Mucosa of rectum (tissue), 2 donors: ENCODE results near the gene ZNF385A.

ENCODE experiments used
- H3K27ac ChIP-seq, 2 donors: one replicate each; pipeline ENCODE4 v1.7.0; 2013; ENCODE audit warnings: inconsistent platforms in 2 of 2, low read depth in 2 of 2, low read length in 2 of 2
- H3K27me3 ChIP-seq, 2 donors: one replicate each; pipeline ENCODE4 v1.7.0; 2013; ENCODE audit warnings: low read length in 2 of 2; ENCODE audit not compliant: control insufficient read depth in 2 of 2, insufficient read depth in 2 of 2
- H3K36me3 ChIP-seq, 2 donors: one replicate each; pipeline ENCODE4 v1.7.0; 2013; ENCODE audit warnings: low read length in 2 of 2; ENCODE audit not compliant: control insufficient read depth in 2 of 2, insufficient read depth in 2 of 2
- H3K4me1 ChIP-seq, 2 donors: one replicate each; pipeline ENCODE4 v1.7.0; 2013; ENCODE audit warnings: low read length in 2 of 2, mild to moderate bottlenecking in 1 of 2; ENCODE audit not compliant: control insufficient read depth in 2 of 2, insufficient read depth in 2 of 2
- H3K4me3 ChIP-seq, 2 donors: one replicate each; pipeline ENCODE4 v1.7.0; 2013; ENCODE audit warnings: low read length in 2 of 2
- H3K9ac ChIP-seq, 2 donors: one replicate each; pipeline ENCODE4 v1.7.0; 2013; ENCODE audit warnings: low read length in 2 of 2, low read depth in 1 of 2, mild to moderate bottlenecking in 1 of 2
- H3K9me3 ChIP-seq, 2 donors: one replicate each; pipeline ENCODE4 v1.7.0; 2013; ENCODE audit warnings: low read length in 2 of 2; ENCODE audit not compliant: control insufficient read depth in 2 of 2
- donor health status: healthy.
- donor health status: Normal muscosa, but diverticular disease.

The ZNF385A gene

DNA sequence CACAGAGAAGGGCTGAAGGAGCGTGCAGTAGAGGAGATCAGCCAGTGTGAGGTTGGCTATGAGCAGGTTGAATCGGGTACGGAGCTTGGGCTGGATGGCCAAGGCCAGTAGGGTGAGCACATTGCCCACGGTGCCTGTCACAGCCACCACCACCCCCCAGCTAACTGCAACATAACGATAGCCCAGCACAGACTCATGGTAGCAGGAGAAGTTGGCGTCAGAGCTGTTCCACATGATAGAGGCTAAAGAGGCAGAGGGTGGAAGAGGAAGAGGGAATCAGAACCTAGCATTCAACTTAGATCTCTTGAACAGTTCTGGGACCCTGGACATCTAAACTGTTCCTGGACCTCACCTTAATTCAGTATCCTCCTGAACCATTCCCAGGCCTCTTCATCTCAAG is 20.9 kb downstream of the ZNF385A start:
- peaks cover 6 to 8% of the 10 kb centered on the region in 2 donors for H3K27me3 ChIP-seq
- no peaks in the 10 kb centered on the region for H3K9me3 ChIP-seq
- no peak overlapping the region for H3K4me3 ChIP-seq
- H3K4me1 ChIP-seq, result peaks cover 5 to 7% of the 10 kb centered on the region in 2 donors
- no peak overlapping the region for H3K9ac ChIP-seq
- no peak overlapping the region for H3K27ac ChIP-seq
- no peaks in the 10 kb centered on the region for H3K36me3 ChIP-seq

DNA sequence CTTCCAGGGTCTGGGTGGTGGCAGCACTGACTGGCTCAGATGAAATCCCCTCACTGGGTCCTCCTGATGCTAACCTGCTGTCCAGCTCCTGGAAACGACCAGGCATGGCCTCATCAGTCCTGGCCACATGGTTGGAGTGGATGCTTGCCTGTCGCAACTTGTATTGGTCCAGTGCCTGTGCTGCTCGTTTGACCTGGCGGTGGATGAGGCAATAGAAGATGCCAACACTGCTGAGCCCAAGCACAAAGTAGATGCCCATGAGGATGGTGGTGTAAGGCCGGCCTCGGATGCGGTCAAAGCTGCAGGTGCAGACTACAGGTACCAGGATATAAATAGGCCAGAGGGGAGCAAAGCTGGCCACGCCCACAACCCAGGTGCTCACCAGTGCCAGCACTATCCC is 21.5 kb downstream of the ZNF385A start:
- peaks cover 4 to 9% of the 10 kb centered on the region in 2 donors for H3K4me1 ChIP-seq
- H3K27me3 ChIP-seq, result peaks cover 6% of the 10 kb centered on the region in 2 donors

DNA sequence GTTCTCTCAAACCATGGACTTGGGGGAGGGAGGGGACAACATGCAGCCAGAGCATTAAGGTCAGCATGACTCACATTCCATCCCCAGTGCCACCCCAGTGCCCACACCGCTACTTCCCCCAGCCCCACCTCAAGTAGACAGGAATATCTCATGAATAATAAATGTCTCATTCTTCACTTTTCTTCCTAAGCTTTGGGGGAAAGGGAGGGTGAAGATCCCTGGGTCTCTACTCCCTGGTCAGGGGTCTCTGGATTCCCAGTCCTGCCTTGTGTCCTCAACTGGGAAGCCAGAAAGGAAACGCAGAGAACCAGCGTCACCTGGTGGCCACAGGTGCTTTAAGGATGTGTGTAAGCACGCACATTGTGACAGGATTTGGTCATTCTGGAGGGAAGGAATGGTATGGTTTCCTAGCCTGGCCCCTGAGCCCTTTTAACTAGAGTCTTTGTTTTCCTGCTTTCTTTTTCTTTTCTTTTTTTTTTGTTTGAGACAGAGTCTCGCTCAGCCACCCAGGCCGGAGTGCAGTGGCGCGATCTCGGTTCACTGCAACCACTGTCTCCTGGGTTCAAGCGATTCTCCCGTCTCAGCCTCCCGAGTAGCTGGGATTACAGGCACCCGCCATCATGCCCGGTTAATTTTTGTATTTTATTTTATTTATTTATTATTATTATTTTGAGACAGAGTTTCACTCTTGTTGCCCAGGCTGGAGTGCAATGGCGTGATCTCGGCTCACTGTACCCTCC is 23.6 kb downstream of the ZNF385A start:
- H3K27ac ChIP-seq, result no peak overlapping the region
- H3K4me3 ChIP-seq, result no peak overlapping the region
- H3K27me3 ChIP-seq, result peaks cover 4 to 6% of the 10 kb centered on the region in 2 donors
- H3K9me3 ChIP-seq, result no peaks in the 10 kb centered on the region
- H3K4me1 ChIP-seq, result peaks cover 8 to 10% of the 10 kb centered on the region in 2 donors
- no peak overlapping the region for H3K9ac ChIP-seq
- H3K36me3 ChIP-seq, result no peaks in the 10 kb centered on the region

More for the DNA sequence above, 21.5 kb downstream of the ZNF385A start:
- Histone ChIP-seq H3K4me3 (no peak overlapping the region), H3K27ac (no peak overlapping the region), H3K9me3 (no peaks in the 10 kb centered on the region), H3K36me3 (no peaks in the 10 kb centered on the region), H3K9ac (no peak overlapping the region)

DNA sequence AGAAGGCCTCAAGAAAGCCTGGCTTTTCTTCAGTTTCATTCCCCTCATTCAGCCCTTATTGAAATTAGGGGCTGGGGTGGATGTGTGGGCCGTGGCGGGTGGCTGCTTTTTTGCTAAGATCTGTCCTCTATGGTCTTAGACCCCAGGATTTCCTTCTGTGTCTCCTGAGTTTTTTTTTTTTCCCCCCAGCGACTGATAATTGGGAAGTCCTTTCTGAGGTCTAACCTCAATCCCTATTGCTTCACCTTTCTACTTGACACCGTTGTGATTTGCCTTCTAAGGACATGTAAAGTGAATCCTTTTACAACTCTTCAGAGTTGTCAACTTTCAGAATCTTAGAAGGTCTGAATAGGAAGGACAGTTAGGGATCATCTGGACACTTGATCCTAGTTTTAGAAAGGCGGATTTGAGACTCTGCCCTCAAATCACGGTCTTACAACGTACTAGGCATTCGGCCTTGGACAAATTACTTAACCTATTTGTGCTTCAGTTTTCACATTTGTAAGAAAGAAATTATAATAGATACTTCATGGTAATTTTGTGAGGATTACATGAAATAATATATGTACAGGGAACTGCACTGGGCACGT is 24.7 kb downstream of the ZNF385A start:
- Histone ChIP-seq H3K4me1 (peaks cover 8 to 10% of the 10 kb centered on the region in 2 donors), H3K9ac (peak overlapping the region; percentile 60 to 72), H3K4me3 (peak overlapping the region; percentile 77 to 98), H3K27ac (peak overlapping the region; percentile 80 to 83), H3K9me3 (no peaks in the 10 kb centered on the region), H3K27me3 (peaks cover 4 to 6% of the 10 kb centered on the region in 2 donors), H3K36me3 (no peaks in the 10 kb centered on the region)

DNA sequence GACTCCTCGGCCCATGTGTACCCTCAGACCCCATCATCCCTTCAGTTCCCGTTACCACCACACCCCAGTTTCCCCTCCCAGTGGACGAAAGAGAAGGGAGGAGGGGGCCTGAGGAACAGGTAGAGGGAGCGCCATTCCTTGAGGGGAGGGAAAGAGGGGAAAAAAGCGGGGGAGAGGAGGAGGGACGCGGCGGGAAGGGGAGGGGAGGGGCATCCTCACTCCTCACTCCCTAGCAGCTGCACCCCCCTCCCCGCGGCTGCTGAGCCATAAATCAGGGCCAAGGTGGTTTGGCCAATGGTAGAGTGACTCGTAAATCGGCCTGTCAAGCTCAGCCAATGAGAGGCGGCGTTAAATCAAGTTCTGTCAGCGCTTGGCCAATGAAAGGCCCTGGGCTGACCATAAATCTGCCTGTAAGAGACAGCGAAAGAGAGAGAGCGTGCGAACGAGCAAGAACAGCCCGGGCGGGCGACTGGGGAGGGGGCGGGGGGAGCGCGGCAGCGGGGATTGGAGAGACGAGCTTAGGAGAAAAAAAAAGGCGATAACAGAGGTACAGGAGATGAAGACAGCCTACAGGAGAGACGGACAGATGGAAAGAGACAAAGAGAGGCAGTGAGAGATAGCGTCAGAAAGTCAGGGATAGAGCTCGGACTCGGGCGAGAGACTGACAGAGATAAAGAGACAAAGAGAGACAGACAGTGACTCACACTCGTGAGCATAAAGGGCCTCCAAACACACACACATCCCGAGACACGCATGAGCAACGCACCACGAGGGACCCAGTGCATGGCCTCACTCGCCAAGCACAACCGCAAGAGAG is 25.4 kb downstream of the ZNF385A start:
- H3K27ac ChIP-seq, result peak overlapping the region; percentile 80 to 83
- H3K4me3 ChIP-seq, result peak overlapping the region; percentile 77 to 98
- peak overlapping the region; percentile 72 to 82 for H3K9ac ChIP-seq
- no peaks in the 10 kb centered on the region for H3K36me3 ChIP-seq
- H3K4me1 ChIP-seq, result peaks cover 8 to 10% of the 10 kb centered on the region in 2 donors
- H3K9me3 ChIP-seq, result no peaks in the 10 kb centered on the region
- H3K27me3 ChIP-seq, result peaks cover 2 to 4% of the 10 kb centered on the region in 2 donors

DNA sequence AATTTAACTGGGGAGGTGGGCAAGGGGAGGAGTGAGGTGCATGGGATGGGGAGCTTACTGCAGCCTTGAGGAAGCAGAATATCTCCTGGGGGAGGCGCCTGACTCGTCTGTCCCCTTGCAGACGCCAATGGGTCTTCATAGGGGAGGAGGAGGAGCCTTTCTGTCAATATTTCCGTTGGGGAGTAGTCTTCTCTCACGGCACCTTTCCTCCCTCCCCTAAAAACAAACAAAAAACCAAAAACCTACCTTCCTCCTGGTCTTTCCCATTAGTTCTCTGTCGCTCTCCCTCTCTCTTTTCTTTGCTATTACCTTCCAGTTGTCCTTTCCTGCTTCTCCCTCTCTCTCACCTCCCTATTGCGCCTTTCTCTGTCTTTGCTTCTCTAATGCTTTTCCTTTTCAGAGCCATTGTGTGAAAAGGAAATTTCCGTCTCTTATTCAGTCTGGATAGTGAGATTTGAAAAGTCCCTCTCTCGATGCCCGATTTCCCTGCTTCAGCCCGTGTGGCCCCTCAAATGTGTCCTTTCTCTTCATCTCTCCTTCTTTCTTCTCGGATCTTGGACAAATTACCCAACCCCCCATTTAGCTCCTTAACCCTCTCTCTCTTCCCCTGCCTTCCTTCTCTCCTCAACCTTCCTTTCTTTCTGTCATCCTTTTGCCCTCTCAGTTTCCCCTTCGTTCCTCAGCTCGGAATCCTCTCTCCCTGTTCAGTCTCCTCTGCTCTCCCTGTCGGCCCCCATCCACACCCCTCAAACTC is 26.2 kb downstream of the ZNF385A start:
- peak overlapping the region; percentile 80 to 83 for H3K27ac ChIP-seq
- peak overlapping the region; percentile 42 to 82 for H3K9ac ChIP-seq
- peaks cover 8 to 10% of the 10 kb centered on the region in 2 donors for H3K4me1 ChIP-seq
- no peaks in the 10 kb centered on the region for H3K36me3 ChIP-seq
- no peaks in the 10 kb centered on the region for H3K9me3 ChIP-seq
- H3K4me3 ChIP-seq, result peak overlapping the region; percentile 77 to 98
- peaks cover under 1 to 3% of the 10 kb centered on the region in 2 donors for H3K27me3 ChIP-seq

DNA sequence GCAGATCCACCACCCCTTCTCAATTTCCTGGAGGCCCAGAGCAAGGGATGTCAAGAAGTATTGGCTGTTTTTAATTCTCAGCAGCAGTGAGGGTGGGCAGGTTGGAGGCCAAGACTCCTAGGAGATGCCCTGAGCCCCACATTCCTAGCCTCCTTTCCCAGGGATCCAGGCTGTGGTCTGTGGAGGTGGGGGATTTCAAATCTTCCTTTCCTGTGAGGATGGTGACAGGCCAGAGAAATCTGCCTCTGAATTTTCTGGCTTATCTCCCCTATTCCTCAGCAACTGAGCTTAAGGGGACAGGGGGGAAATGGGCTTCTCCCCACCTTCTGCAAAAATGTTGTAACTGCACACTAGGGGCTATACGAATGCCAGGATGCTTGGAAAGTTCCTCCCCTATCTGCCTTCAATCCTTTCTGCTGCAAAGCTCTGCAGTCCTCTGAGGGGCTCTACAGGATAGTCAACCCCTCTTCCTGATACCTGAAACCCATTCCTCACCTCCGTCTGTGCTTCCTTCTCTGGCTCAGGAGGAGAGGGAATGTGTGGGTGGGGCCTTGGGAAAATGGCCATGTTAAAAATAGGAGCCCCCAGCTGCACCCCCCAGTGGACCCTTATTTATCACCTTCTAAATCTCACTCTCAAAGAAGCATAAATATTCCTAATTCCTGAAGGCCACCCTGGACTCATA is 26.9 kb downstream of the ZNF385A start:
- Histone ChIP-seq H3K4me1 (peaks cover 8 to 10% of the 10 kb centered on the region in 2 donors), H3K36me3 (peaks cover 0 to 2% of the 10 kb centered on the region in 2 donors), H3K4me3 (peak overlapping the region in 1 of 2 donors; percentile 77), H3K27ac (no peak overlapping the region), H3K27me3 (no peaks in the 10 kb centered on the region), H3K9me3 (no peaks in the 10 kb centered on the region), H3K9ac (no peak overlapping the region)

DNA sequence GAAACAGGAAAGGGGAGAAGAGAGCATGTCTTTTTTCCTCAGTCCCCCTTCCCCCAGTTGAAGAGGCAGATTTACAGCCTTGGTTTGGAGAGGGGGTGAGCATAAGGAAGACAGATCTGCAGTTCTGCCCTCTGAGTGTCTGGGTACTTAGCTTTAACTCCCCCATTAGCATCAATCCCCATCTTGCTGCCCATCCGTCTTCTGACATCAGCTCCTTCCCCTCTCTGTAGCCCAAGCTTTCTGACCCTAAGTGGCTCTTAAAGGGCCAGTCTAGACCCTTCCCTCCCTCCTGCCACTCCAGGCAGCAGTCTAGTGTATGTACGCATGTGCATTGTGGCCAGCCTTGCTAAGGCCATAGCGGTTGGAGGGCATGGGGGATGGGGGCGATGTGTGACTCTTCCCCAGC is 27.6 kb downstream of the ZNF385A start:
- Histone ChIP-seq H3K9ac (no peak overlapping the region), H3K9me3 (no peaks in the 10 kb centered on the region), H3K4me1 (peaks cover 8 to 10% of the 10 kb centered on the region in 2 donors)

DNA sequence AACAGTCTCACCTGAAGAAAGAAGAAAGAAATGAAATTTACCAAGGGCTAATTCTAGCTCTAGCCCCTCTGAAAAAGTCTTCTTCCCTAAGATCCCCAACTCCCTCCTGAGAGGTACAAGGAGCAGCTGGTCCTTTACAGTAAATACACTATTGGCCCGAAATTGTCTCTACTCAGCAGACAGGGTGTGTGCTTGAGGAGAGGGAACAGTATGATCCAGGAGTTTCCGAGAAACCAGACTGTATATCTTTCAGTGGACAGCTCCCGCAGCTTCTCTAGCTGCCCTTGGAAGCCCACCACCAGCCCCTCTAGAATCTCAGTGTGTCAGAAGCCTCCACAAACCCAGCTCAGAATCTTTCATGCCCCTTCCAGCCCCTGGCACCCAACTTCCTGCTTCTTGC is 28.3 kb downstream of the ZNF385A start:
- Histone ChIP-seq H3K27ac (peak overlapping the region in 1 of 2 donors; percentile 6), H3K36me3 (peaks cover 6 to 7% of the 10 kb centered on the region in 2 donors), H3K4me1 (peaks cover 8 to 10% of the 10 kb centered on the region in 2 donors), H3K9ac (no peak overlapping the region), H3K27me3 (no peaks in the 10 kb centered on the region), H3K9me3 (no peaks in the 10 kb centered on the region), H3K4me3 (no peak overlapping the region)

More for the DNA sequence above, 27.6 kb downstream of the ZNF385A start:
- Histone ChIP-seq H3K27ac (no peak overlapping the region), H3K36me3 (peaks cover under 1 to 2% of the 10 kb centered on the region in 2 donors), H3K27me3 (no peaks in the 10 kb centered on the region), H3K4me3 (no peak overlapping the region)
